ENCODE data around the gene GTF3C5. TPM values are rescaled to one million over a fixed set of nuclear protein-coding genes. Genes with fewer than 3 reads are reported as not detected.

Gene GTF3C5
- total and polyA plus RNA-seq, 12 donors = 29.4 to 79.1 (median 36.6) TPM

- intact Hi-C loops (cut with DNase I) = loop anchor here in 1 of 10 donors (10.0 kb wide), 1 partner anchor 62 kb away; no protein-coding TSS in a partner anchor
- ATAC-seq (no peak), DNase-seq (no peak)
- H3K9me3 ChIP-seq = no peaks in the 10 kb centered on the region
- WGBS, 2 donors = 95 to 96% methylated on average over 17 of the region's 17 CpGs
- no peaks in the 10 kb centered on the region for H3K27me3 ChIP-seq
- H3K36me3 ChIP-seq = peaks cover 5 to 98% (median 64%) of the 10 kb centered on the region in 9 donors
- H3K4me1 ChIP-seq = peaks cover 0 to 11% (median 0%) of the 10 kb centered on the region in 9 donors
- no peak overlapping the region for H3K27ac ChIP-seq
- H3K4me3 ChIP-seq = no peak overlapping the region
- no peak for TF ChIP-seq CTCF (IDR thresholded peaks at IDR 0.05)
These were observed 75.9 kb downstream of the GTF3C5 start for GRCh38 chr9:133106511-133107244.

- peaks cover 5 to 98% (median 59%) of the 10 kb centered on the region in 9 donors for H3K36me3 ChIP-seq
- no peaks in the 10 kb centered on the region for H3K27me3 ChIP-seq
- H3K4me3 ChIP-seq = no peak overlapping the region
- H3K4me1 ChIP-seq = peaks cover 0 to 17% (median 5%) of the 10 kb centered on the region in 9 donors
- no peak overlapping the region for H3K27ac ChIP-seq
- TF ChIP-seq CTCF (IDR thresholded peaks at IDR 0.05) = no peak
- intact Hi-C loops (cut with DNase I) = loop anchor here in 1 of 10 donors (10.0 kb wide), 1 partner anchor 62 kb away; no protein-coding TSS in a partner anchor
- WGBS, 2 donors = 91 to 95% methylated on average over 13 of the region's 13 CpGs
- DNase-seq = no peak
- no peak for ATAC-seq
- H3K9me3 ChIP-seq = no peaks in the 10 kb centered on the region
These were observed 76.5 kb downstream of the GTF3C5 start for GRCh38 chr9:133107245-133107722.

Small RNAs within 50 kb of the gene (microRNA-seq; reads per million reads assigned to microRNA genes)
- gene MIR6877 = 0 to 0.51 reads per million in 2 donors

Other genes with a start within 250 kb of the GTF3C5 start
- gene AK8, start 152.7 kb upstream of the GTF3C5 start, total RNA-seq = 1 to 10 TPM in 1 of 10 donors, under 1 TPM in 4, not detected in 5; 0.15 to 1.0 (median 0.26) TPM
- under 1 TPM in 1 of 2 donors, not detected in 1; 0.09 TPM for gene AK8, start 152.7 kb upstream of the GTF3C5 start, polyA plus RNA-seq
- gene SPACA9, start 152.1 kb upstream of the GTF3C5 start, total RNA-seq = 10 to 100 TPM in 1 of 10 donors, 1 to 10 TPM in 9; 3.4 to 10.1 (median 5.7) TPM
- 1 to 10 TPM; 1.7 to 5.5 TPM for gene SPACA9, start 152.1 kb upstream of the GTF3C5 start, polyA plus RNA-seq
- 10 to 100 TPM; 40.2 to 72.9 (median 55.5) TPM for gene TSC1, start 86.4 kb upstream of the GTF3C5 start, total RNA-seq
- gene TSC1, start 86.4 kb upstream of the GTF3C5 start, polyA plus RNA-seq = 10 to 100 TPM in 1 of 2 donors, 1 to 10 TPM in 1; 7.7 to 22.8 TPM
- gene GFI1B, start 52.3 kb upstream of the GTF3C5 start, total RNA-seq = under 1 TPM in 7 of 10 donors, not detected in 3; 0.11 to 0.49 (median 0.33) TPM
- under 1 TPM in 1 of 2 donors, not detected in 1; 0.06 TPM for gene GFI1B, start 52.3 kb upstream of the GTF3C5 start, polyA plus RNA-seq
- 10 to 100 TPM in 1 of 10 donors, 1 to 10 TPM in 9; 1.9 to 10.1 (median 2.8) TPM for gene CEL, start 31.0 kb downstream of the GTF3C5 start, total RNA-seq
- 1 to 10 TPM; 1.5 to 3.2 TPM for gene CEL, start 31.0 kb downstream of the GTF3C5 start, polyA plus RNA-seq
- gene RALGDS, start 90.2 kb downstream of the GTF3C5 start, total RNA-seq = 10 to 100 TPM; 21.4 to 45.1 (median 28.1) TPM
- 10 to 100 TPM; 15.6 to 40.5 TPM for gene RALGDS, start 90.2 kb downstream of the GTF3C5 start, polyA plus RNA-seq
- gene GBGT1, start 132.9 kb downstream of the GTF3C5 start, total RNA-seq = 10 to 100 TPM in 3 of 10 donors, 1 to 10 TPM in 7; 2.5 to 14.7 (median 6.2) TPM
- gene GBGT1, start 132.9 kb downstream of the GTF3C5 start, polyA plus RNA-seq = 10 to 100 TPM in 1 of 2 donors, 1 to 10 TPM in 1; 5.5 to 10.5 TPM
- gene OBP2B, start 178.3 kb downstream of the GTF3C5 start, total RNA-seq = under 1 TPM in 1 of 10 donors, not detected in 9; 0.75 TPM
- gene OBP2B, start 178.3 kb downstream of the GTF3C5 start, polyA plus RNA-seq = not detected
- 1 to 10 TPM in 7 of 10 donors, under 1 TPM in 3; 0.25 to 2.7 (median 1.6) TPM for gene ABO, start 244.2 kb downstream of the GTF3C5 start, total RNA-seq
- 1 to 10 TPM in 1 of 2 donors, under 1 TPM in 1; 0.55 to 2.9 TPM for gene ABO, start 244.2 kb downstream of the GTF3C5 start, polyA plus RNA-seq